GM10266 (cell line): Measurements from ENCODE around the gene SLC6A8.

ENCODE experiments used
- DNase-seq: peaks from one replicate; pipeline ENCODE4 v3.0.0; 2012; ENCODE audit errors: extremely low spot score
- TF ChIP-seq, protein P1 (sequence below): IDR thresholded peaks from 2 replicates; pipeline ENCODE4 v1.5.1; 2012; ENCODE audit warnings: mild to moderate bottlenecking, low read depth; ENCODE audit not compliant: control insufficient read depth, insufficient read depth; ENCODE audit errors: missing control alignments

Gene SLC6A8

DNA sequence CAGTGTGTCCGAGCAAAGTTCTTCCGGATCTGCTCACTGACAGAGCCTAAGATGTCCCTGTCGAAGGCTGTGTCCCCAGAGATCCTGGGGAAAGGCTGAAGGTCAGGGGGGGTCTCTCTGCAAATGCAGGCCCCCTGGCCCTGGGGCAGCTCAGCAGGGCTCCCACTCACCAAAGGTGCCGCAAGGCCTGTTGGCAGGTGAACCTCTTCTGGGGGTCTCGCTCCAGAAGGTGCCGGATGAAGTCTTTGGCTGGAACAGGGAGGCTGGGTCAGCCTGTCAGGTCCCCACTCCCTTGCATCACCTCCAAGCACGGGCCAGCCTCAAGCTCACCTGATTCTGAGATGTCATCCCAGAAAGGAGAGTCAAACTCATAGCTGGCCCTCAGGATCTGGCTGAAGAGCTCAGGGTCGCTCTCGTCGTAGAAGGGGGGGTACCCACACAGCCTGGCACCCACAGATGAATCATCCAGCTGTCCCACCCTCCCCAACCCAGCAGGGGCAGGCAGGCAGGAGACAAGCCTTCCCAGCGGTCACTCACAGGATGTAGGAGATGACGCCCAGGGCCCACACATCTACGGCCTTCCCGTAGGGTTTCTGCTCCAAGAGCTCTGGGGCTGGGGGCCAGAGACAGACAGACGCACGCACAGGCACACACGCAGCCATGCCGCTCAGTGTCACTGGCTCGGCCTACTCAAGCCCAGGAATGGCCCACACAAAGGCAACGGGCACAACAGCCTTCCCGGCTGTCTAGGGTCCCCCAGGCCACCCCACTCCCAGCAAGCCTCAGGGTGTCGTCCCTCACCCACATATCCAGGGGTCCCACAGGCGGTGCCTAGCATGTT is 16.8 kb upstream of the SLC6A8 start:
- DNase-seq, result no peak
- TF ChIP-seq, protein P1, sequence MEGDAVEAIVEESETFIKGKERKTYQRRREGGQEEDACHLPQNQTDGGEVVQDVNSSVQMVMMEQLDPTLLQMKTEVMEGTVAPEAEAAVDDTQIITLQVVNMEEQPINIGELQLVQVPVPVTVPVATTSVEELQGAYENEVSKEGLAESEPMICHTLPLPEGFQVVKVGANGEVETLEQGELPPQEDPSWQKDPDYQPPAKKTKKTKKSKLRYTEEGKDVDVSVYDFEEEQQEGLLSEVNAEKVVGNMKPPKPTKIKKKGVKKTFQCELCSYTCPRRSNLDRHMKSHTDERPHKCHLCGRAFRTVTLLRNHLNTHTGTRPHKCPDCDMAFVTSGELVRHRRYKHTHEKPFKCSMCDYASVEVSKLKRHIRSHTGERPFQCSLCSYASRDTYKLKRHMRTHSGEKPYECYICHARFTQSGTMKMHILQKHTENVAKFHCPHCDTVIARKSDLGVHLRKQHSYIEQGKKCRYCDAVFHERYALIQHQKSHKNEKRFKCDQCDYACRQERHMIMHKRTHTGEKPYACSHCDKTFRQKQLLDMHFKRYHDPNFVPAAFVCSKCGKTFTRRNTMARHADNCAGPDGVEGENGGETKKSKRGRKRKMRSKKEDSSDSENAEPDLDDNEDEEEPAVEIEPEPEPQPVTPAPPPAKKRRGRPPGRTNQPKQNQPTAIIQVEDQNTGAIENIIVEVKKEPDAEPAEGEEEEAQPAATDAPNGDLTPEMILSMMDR, result no peak

- no peak for DNase-seq
- TF ChIP-seq, protein P1, result no peak
Measured at GRCh38 chrX:153671589-153672530, 15.9 kb upstream of the SLC6A8 start.

DNA sequence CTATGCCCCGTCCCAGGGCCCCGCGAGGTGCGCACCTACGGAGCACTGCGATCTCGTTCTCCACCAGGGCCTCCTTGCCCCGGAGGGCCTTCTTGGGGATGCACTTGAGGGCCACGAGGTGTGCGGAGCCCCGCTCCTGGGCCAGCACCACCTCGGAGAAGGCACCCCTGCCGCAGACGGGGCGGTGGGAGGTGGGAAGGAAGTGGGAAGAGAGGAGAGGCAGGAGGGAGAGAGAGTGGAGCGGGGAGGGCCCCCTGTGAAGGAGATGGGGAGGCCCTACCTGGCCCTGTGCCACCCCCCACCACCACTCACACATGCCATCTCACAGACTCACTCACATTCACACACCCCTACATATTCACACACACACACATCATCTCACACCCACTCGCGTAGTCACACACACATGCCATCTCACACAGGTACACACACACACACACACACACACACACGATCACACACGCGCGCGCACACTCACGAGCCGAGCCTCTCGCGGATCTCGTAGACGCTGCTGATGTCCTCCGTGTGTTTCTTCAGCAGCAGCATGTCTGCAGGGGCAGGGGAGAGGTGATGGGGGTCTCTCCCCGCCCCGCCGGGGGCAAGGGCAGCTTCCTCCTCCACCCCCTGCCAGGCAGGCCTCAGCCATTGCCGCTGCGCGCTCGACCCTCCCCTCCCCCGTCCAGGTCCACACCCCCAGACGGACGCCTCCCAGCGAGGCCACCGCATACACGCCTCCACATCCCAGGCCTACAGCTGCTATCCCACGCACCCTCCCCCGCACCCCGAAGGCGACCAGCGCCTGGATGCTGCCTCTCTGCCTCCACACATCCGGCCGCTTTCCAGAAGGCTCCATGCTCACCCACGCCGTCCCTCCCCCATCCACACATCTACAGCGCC is 14.9 kb upstream of the SLC6A8 start:
- TF ChIP-seq, protein P1, result no peak
- no peak for DNase-seq

DNA sequence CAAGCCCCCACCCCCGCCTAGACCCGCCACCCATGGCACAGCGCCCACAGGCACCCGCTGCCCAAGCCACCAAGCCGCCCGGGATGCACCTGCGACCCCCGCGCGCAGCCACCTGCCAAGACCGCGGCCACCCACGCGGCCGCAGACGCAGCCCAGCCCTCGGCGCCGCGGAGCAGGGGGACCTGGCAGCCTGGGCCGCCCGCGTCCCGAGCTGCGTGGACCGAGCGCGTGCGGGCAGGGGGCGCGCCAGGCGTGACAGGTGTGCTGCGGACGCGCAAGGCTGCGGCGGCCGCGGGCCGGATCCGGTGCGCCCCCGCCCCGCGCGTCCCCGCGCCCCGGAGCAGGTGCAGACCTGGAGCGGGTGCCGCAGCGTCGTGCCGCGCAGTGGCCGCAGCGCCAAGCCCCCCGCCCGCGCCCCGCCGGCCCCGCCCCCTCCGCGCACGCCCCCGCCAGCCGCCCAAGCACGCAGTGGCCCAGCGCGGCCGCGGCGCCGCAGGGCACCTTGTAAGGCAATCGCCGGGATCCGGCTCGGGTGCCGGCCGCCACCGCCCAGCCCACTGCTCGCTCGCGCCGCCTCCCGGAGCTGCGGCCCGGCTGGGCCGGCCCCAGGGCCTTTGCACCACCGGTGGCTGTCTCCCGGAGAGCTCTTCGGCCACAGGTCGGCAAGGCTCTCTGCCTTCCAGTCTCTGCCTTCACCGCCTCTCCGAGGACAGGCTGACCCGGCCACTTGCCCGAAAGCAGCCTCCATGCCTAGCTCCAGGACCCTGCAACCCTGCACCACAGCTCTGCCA is 14.1 kb upstream of the SLC6A8 start, which contains the start of gene PNCK:
TSS of gene PNCK (minus strand) at position 386 of the 791 bp plus-strand sequence. CDS start 737 bp downstream, outside the sequence.
- TF ChIP-seq, protein P1, result no peak
- no peak for DNase-seq

GRCh38 chrX:153674219-153674851 is 13.4 kb upstream of the SLC6A8 start:
- no peak for DNase-seq
- TF ChIP-seq, protein P1, result no peak
